SK-N-SH (cell line): ENCODE results near the gene MANBA. TPM values are rescaled to one million over a fixed set of nuclear protein-coding genes. Genes with fewer than 3 reads are reported as not detected.

Source experiments
- CTCF ChIA-PET: fragments of 300-600, 350-600 bp; formaldehyde crosslinking; extraction: SDS; loops from one replicate; lab custom pipeline; 2021; lab: Yijun Ruan, JAX
- POLR2A ChIA-PET: fragments of 350-600 bp; sonication (Branson Sonifier 250); formaldehyde crosslinking; extraction: SDS; loops from one replicate; lab custom pipeline; 2020; ENCODE audit warnings: antibody characterized with exemption, inconsistent platforms; lab: Yijun Ruan, JAX
- DNase-seq: peaks from one replicate; pipeline ENCODE4 v3.0.0; 2012
- H2AFZ ChIP-seq: fragments of 200-600 bp; sonication (generic); 2 replicates; pipeline ENCODE4 v1.8.1; 2016; ENCODE audit warnings: antibody characterized with exemption, mild to moderate bottlenecking, low read depth
- H3F3A ChIP-seq: fragments of 200-600 bp; sonication (generic); replicated peaks from 2 replicates; pipeline ENCODE3; 2016; ENCODE audit warnings: antibody characterized with exemption, mild to moderate bottlenecking; ENCODE audit not compliant: insufficient read depth
- H3K27ac ChIP-seq, 2 experiments: fragments of 200-500 bp in 1 of 2; fragments of 200-600 bp in 1 of 2; sonication (Bioruptor generic) in 1 of 2; sonication (generic), shearing (Covaris generic) in 1 of 2; 2 replicates each; pipeline versions ENCODE4 v1.5.1 to v1.6.1; 2014 to 2016; ENCODE audit warnings: low read depth in 2 of 2, inconsistent platforms in 1 of 2, low read length in 1 of 2, mild to moderate bottlenecking in 1 of 2, mixed read lengths in 1 of 2
- H3K27me3 ChIP-seq: fragments of 200-600 bp; sonication (generic), shearing (Covaris generic); 2 replicates; pipeline ENCODE4 v1.6.1; 2016; ENCODE audit warnings: mixed run types; ENCODE audit not compliant: insufficient read depth
- H3K36me3 ChIP-seq, 2 experiments: fragments of 200-500 bp in 1 of 2; fragments of 200-600 bp in 1 of 2; sonication (Bioruptor generic) in 1 of 2; sonication (generic) in 1 of 2; replicated peaks in 1 of 2; 2 replicates each; pipeline versions ENCODE3 to v1.5.1; 2014 to 2016; ENCODE audit warnings: low read length in 1 of 2, mild to moderate bottlenecking in 1 of 2; ENCODE audit not compliant: insufficient read depth in 2 of 2, control insufficient read depth in 1 of 2
- H3K4me1 ChIP-seq, 2 experiments: fragments of 200-500 bp in 1 of 2; fragments of 200-600 bp in 1 of 2; sonication (Bioruptor generic) in 1 of 2; sonication (generic), shearing (Covaris generic) in 1 of 2; 2 replicates each; pipeline versions ENCODE4 v1.5.1 to v1.6.1; 2014 to 2016; ENCODE audit warnings: low read depth in 1 of 2, low read length in 1 of 2, mixed run types in 1 of 2; ENCODE audit not compliant: insufficient read depth in 2 of 2, control insufficient read depth in 1 of 2
- H3K4me2 ChIP-seq: fragments of 200-600 bp; sonication (generic), shearing (Covaris generic); 2 replicates; pipeline ENCODE4 v1.6.1; 2017; ENCODE audit warnings: mixed run types
- H3K4me3 ChIP-seq, 2 experiments: fragments of 200-500 bp in 1 of 2; fragments of 200-600 bp in 1 of 2; sonication (Bioruptor generic) in 1 of 2; sonication (generic), shearing (Covaris generic) in 1 of 2; 2 replicates each; pipeline versions ENCODE4 v1.5.1 to v1.8.1; 2014 to 2016; ENCODE audit warnings: low read depth in 2 of 2, inconsistent platforms in 1 of 2, low read length in 1 of 2, mild to moderate bottlenecking in 1 of 2, mixed read lengths in 1 of 2, moderate library complexity in 1 of 2
- H3K79me2 ChIP-seq: fragments of 200-600 bp; sonication (generic); 2 replicates; pipeline ENCODE4 v1.8.1; 2017; ENCODE audit warnings: mild to moderate bottlenecking; ENCODE audit not compliant: insufficient read depth
- H3K9ac ChIP-seq: fragments of 200-600 bp; sonication (generic); 2 replicates; pipeline ENCODE4 v1.6.1; 2017; ENCODE audit warnings: mixed run types
- H3K9me2 ChIP-seq: fragments of 200-600 bp; sonication (generic); 2 replicates; pipeline ENCODE4 v1.6.1; 2017; ENCODE audit warnings: mixed run types
- H3K9me3 ChIP-seq: fragments of 200-600 bp; sonication (generic); 2 replicates; pipeline ENCODE4 v1.6.1; 2017; ENCODE audit warnings: mixed run types, mild to moderate bottlenecking, moderate library complexity
- H4K20me1 ChIP-seq: fragments of 200-600 bp; sonication (generic); 2 replicates; pipeline ENCODE4 v1.6.1; 2017; ENCODE audit warnings: mild to moderate bottlenecking, mixed run types; ENCODE audit not compliant: insufficient read depth
- CHD2 ChIP-seq: fragments of 150-350 bp; IDR thresholded peaks from 2 replicates; pipeline ENCODE4 v1.6.1; 2018; ENCODE audit warnings: low read length; ENCODE audit not compliant: partially characterized antibody
- EP300 ChIP-seq, 2 experiments: IDR thresholded peaks; 2 replicates each; pipeline versions ENCODE4 v1.4.0 to v1.6.1; 2012; ENCODE audit warnings: borderline replicate concordance in 1 of 2, low read depth in 1 of 2, low read length in 1 of 2
- FOSL2 ChIP-seq: IDR thresholded peaks from 2 replicates; pipeline ENCODE4 v1.4.0; 2012; ENCODE audit warnings: low read depth, mild to moderate bottlenecking, moderate library complexity, borderline replicate concordance
- FOXJ3 ChIP-seq: sonication (generic); formaldehyde crosslinking; IDR thresholded peaks from 2 replicates; pipeline ENCODE4 v1.5.1; 2020; ENCODE audit warnings: mild to moderate bottlenecking, missing genetic modification reagents
- FOXM1 ChIP-seq: IDR thresholded peaks from 2 replicates; pipeline ENCODE4 v1.4.0; 2012; ENCODE audit warnings: low read depth, mild to moderate bottlenecking
- JUND ChIP-seq: IDR thresholded peaks from 2 replicates; pipeline ENCODE4 v1.4.0; 2012
- MEF2A ChIP-seq: IDR thresholded peaks from 2 replicates; pipeline ENCODE4 v1.4.0; 2012; ENCODE audit warnings: low read depth, borderline replicate concordance
- MXI1 ChIP-seq: IDR thresholded peaks from 2 replicates; pipeline ENCODE4 v1.6.1; 2012; ENCODE audit warnings: mild to moderate bottlenecking, low read depth, low read length, improper control_type of control experiment
- NRF1 ChIP-seq: IDR thresholded peaks from 2 replicates; pipeline ENCODE4 v1.6.1; 2012; ENCODE audit warnings: low read depth, mild to moderate bottlenecking, low read length
- POLR2AphosphoS5 ChIP-seq: IDR thresholded peaks from 2 replicates; pipeline ENCODE4 v1.6.1; 2012; ENCODE audit warnings: low read depth, low read length
- RXRA ChIP-seq: IDR thresholded peaks from 2 replicates; pipeline ENCODE4 v1.4.0; 2012; ENCODE audit warnings: low read depth, mild to moderate bottlenecking, borderline replicate concordance
- SIN3A ChIP-seq: IDR thresholded peaks from 2 replicates; pipeline ENCODE4 v1.6.1; 2012; ENCODE audit warnings: low read depth, mild to moderate bottlenecking, low read length, moderate library complexity, borderline replicate concordance
- SMC3 ChIP-seq: IDR thresholded peaks from 2 replicates; pipeline ENCODE4 v1.6.1; 2012; ENCODE audit warnings: low read depth, low read length, improper control_type of control experiment
- TCF12 ChIP-seq: IDR thresholded peaks from 2 replicates; pipeline ENCODE4 v1.4.0; 2012
- TEAD4 ChIP-seq: IDR thresholded peaks from 2 replicates; pipeline ENCODE4 v1.4.0; 2012; ENCODE audit warnings: mild to moderate bottlenecking, borderline replicate concordance; ENCODE audit not compliant: insufficient read depth
- WGBS: methylation state at CpG from one replicate; pipeline ENCODE4 v1.1.6; 2017; ENCODE audit warnings: low lambda C conversion rate; 5-methylcytosine and 5-hydroxymethylcytosine counted together
- polyA plus RNA-seq, 3 experiments: library from polyadenylated mRNA; depleted of rRNA; stranded (reverse); fragments of >200 nt; gene quantifications; 2 replicates each; pipeline ENCODE4 v1.2.3, GENCODE V29; 2012

Gene MANBA
- polyA plus RNA-seq, 1 of the 3 experiments (the other 2 are of a cell fraction), result 13.4 TPM

DNA sequence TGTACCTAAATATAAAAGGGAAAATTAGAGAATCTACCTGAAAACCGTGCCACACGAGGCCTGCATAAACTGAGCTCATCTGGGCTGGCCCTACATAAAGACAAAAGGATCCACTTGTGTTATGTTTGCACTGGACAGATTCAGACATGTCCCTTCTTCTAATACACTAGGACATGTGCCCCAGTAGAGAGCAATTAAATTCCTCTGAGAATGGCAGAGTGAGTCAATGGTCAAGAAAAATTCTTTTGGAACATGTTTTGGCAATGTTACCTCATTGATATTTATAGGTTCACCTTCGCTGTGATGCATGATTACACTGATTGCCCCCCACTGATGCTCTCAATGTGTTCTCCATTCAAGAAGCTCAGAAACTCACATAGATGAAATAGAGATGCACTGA lies 95.2 kb downstream of the MANBA start:
- POLR2A ChIA-PET, result no interaction called here
- Histone ChIP-seq H2AFZ (no peak overlapping the region), H3K4me1 (peaks cover 0 to 8% of the 10 kb centered on the region in 2 experiments; a peak in 1 of 4 replicates), H3K79me2 (no peaks in the 10 kb centered on the region), H4K20me1 (no peaks in the 10 kb centered on the region)
- no peak for TF ChIP-seq NRF1
- TF ChIP-seq EP300 (IDR thresholded peaks at IDR 0.05; ENCODE audit: borderline replicate concordance in 1 of 2, low read depth in 1 of 2, low read length in 1 of 2), result no peak
- no peak for TF ChIP-seq FOXJ3
- no peak for TF ChIP-seq SIN3A
- TF ChIP-seq POLR2AphosphoS5, result no peak
- no peak for TF ChIP-seq FOSL2
- TF ChIP-seq MEF2A, result no peak
- no peak for TF ChIP-seq JUND
- no peak for TF ChIP-seq CHD2
- TF ChIP-seq TCF12, result no peak
- TF ChIP-seq FOXM1, result no peak
- TF ChIP-seq, all 33 proteins: peak for 0
- no peak for DNase-seq
- H3K27ac ChIP-seq, result peak overlapping the region in 1 of 2 experiments; percentile 16; a peak in 1 of 4 replicates
- no peaks in the 10 kb centered on the region for H3K9me2 ChIP-seq
- peaks cover 7% of the 10 kb centered on the region for H3F3A ChIP-seq
- CTCF ChIA-PET, result interaction anchor here (1.4 to 1.6 kb wide), 2 partner anchors 14 to 15 kb away, joined by 3 to 4 read pairs; no protein-coding TSS in a partner anchor
- no peaks in the 10 kb centered on the region for H3K27me3 ChIP-seq
- no peak overlapping the region for H3K9ac ChIP-seq
- H3K9me3 ChIP-seq, result no peaks in the 10 kb centered on the region
- no peak overlapping the region for H3K4me3 ChIP-seq
- H3K36me3 ChIP-seq, result peaks cover 9 to 20% of the 10 kb centered on the region in 2 experiments
- 90% methylated on average over 3 of the region's 3 CpGs for WGBS
- no peak overlapping the region for H3K4me2 ChIP-seq

DNA sequence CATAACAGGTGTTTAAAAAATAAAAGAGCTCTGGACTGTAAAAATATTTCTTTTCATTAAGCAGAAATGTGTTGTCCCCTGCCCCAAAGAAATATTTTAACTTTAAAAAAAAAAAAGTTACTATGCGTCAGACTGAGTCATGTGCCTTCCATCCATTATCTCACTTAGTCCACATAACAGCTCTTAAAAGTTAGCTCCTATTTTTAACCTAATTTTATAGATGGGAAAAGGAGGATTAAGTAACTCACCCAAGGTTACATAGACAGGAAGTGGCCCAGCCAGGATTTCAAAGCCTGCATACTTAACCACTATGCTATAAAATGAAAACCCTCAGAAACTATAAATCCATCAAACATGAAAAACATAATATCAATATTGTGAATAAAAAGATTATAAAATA lies 97.7 kb downstream of the MANBA start:
- no peak; the same call in 1 of the 2 replicates for TF ChIP-seq JUND
- TF ChIP-seq RXRA, result 0 out of 2 replicates have a peak, but pooled peaks have one; percentile 14
- TF ChIP-seq CHD2, result no peak
- TF ChIP-seq POLR2AphosphoS5, result no peak
- 0 out of 2 replicates have a peak, but pooled peaks have one; percentile 8 for TF ChIP-seq TCF12
- 0 out of 2 replicates have a peak, but pooled peaks have one; percentile 26 for TF ChIP-seq FOSL2
- no peak for TF ChIP-seq TEAD4
- 0 out of 2 replicates have a peak, but pooled peaks have one; percentile 31 for TF ChIP-seq MEF2A
- TF ChIP-seq MXI1, result no peak
- no peak for TF ChIP-seq SMC3
- TF ChIP-seq NRF1, result no peak
- peak overlapping the region; percentile 34; the same call in 1 of the 2 replicates for H2AFZ ChIP-seq
- no peaks in the 10 kb centered on the region for H4K20me1 ChIP-seq
- peaks cover 7% of the 10 kb centered on the region for H3F3A ChIP-seq
- no peak for DNase-seq
- no peak overlapping the region for H3K9ac ChIP-seq
- H3K27me3 ChIP-seq, result no peaks in the 10 kb centered on the region
- no peaks in the 10 kb centered on the region for H3K79me2 ChIP-seq
- H3K4me3 ChIP-seq, result no peak overlapping the region
- H3K27ac ChIP-seq, result peak overlapping the region; percentile 16 to 52; a peak in 3 of 4 replicates
- H3K4me2 ChIP-seq, result no peak overlapping the region
- H3K9me3 ChIP-seq, result no peaks in the 10 kb centered on the region
- ChIA-PET CTCF (no interaction called here), POLR2A (no interaction called here)
- 71% methylated on average over 1 of the region's 1 CpG for WGBS
- H3K9me2 ChIP-seq, result no peaks in the 10 kb centered on the region
- peaks cover 9 to 10% of the 10 kb centered on the region in 2 experiments for H3K36me3 ChIP-seq
- peaks cover 0 to 8% of the 10 kb centered on the region in 2 experiments; a peak in 1 of 4 replicates for H3K4me1 ChIP-seq
